SK-N-MC (cell line): ENCODE data around the gene MSANTD2.

Experiments used
- EZH2 ChIP-seq: fragments of 200-600 bp; sonication (generic); IDR thresholded peaks from one replicate; pipeline ENCODE4 v1.6.1; 2017; ENCODE audit warnings: antibody characterized with exemption
- FOXP2 ChIP-seq: optimal IDR thresholded peaks from 2 replicates; pipeline ENCODE3; 2011; ENCODE audit warnings: mild to moderate bottlenecking, moderate library complexity; ENCODE audit not compliant: insufficient read depth; ENCODE audit errors: extremely low read length, control extremely low read depth
- POLR2AphosphoS5 ChIP-seq: IDR thresholded peaks from 2 replicates; pipeline ENCODE4 v1.6.1; 2012; ENCODE audit warnings: mild to moderate bottlenecking, low read depth, low read length, borderline replicate concordance

DNA sequence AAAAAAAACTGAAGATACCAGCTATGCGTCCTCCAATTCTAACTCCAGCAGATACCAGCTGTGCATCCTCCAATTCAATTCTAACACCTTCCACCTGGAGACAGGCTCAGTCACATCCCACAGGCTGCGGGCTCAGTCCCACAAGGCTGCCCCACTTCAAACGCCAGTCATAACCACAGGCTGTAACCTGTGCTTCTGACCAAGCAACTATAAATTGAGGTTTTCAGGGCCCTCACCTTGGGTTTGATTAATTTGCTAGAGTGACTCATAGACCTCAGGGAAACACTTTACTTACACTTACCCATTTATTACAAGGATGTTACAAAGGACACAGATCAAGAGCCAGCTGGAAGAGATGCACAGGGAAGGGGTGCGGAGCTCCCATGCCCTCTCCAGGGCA lies 32.4 kb upstream of the MSANTD2 start:
- TF ChIP-seq EZH2 = no peak
- TF ChIP-seq POLR2AphosphoS5 = no peak
- TF ChIP-seq FOXP2 = no peak
